ENCODE results near the gene NFE2L2.

The NFE2L2 gene

DNA sequence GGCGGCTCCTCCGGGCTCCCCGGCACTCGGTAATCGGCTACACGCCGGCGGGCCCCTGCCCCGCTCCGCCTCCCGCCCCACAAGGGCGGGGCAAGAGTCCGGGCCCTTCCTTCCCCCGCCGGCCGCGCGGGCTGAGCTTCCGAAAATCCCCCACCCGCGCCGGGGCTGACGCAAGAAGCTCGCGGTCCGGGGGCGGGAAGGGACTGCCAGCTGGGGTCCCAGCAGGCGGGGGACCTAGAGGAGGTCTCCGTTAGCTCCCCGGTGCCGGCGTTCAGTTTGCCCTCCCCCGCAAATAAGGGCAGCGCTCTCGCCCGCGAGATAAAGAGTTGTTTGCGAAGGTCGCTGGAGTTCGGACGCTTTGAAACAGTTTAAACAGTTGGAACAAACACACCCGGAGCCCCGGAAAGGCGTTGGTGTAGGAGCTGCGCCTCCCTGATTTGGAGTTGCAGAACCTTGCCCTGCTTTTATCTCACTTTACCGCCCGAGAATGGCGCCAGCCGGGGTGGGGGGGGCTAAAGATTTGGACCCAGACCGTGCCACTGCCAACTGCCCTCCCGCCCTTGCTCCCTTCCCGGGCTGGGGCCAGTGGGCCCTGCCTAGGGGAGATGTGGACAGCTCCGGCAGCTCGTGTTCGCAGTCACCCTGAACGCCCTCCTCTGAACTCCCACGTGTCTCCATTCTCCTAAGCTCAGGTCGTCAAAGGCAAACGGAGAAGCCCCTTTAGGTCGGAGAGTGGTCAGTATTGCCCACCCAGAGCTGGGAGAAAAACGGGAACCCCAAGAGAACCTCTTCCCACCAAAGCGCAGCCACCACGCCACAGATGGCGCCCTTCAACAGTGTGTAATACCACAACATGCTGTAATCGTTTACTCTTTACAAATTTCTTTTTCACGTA, at the start of gene NFE2L2:
TSS of gene NFE2L2 (minus strand) at position 35 of the 895 bp plus-strand sequence. CDS start 151 bp downstream, outside the sequence.
- peaks cover 14% of the 10 kb centered on the region; the same call in 1 of the 2 replicates for H4K20me1 ChIP-seq (ENCODE audit: insufficient read depth, low read length)
- no peaks in the 10 kb centered on the region for H3K27me3 ChIP-seq (replicated peaks; ENCODE audit: insufficient read depth, low read length)
- H3K9me3 ChIP-seq (replicated peaks; ENCODE audit: insufficient read depth, low read length), result no peaks in the 10 kb centered on the region
- peaks cover 25% of the 10 kb centered on the region for H3K4me1 ChIP-seq (ENCODE audit: low read length)
- TF ChIP-seq, protein P1, sequence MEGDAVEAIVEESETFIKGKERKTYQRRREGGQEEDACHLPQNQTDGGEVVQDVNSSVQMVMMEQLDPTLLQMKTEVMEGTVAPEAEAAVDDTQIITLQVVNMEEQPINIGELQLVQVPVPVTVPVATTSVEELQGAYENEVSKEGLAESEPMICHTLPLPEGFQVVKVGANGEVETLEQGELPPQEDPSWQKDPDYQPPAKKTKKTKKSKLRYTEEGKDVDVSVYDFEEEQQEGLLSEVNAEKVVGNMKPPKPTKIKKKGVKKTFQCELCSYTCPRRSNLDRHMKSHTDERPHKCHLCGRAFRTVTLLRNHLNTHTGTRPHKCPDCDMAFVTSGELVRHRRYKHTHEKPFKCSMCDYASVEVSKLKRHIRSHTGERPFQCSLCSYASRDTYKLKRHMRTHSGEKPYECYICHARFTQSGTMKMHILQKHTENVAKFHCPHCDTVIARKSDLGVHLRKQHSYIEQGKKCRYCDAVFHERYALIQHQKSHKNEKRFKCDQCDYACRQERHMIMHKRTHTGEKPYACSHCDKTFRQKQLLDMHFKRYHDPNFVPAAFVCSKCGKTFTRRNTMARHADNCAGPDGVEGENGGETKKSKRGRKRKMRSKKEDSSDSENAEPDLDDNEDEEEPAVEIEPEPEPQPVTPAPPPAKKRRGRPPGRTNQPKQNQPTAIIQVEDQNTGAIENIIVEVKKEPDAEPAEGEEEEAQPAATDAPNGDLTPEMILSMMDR (IDR thresholded peaks at IDR 0.05; ENCODE audit: low read length), result peak; percentile 45
- no peak for TF ChIP-seq EZH2phosphoT487 (IDR thresholded peaks at IDR 0.05; ENCODE audit: low read length)
- peak within 1 kb of the TSS; percentile 91 for H3K4me2 ChIP-seq (ENCODE audit: low read depth, low read length)
- no peaks in the 10 kb centered on the region for H3K36me3 ChIP-seq (replicated peaks; ENCODE audit: insufficient read depth, low read length)
- peaks cover 44% of the 10 kb centered on the region for H3K79me2 ChIP-seq (ENCODE audit: low read length)
- H3K9me2 ChIP-seq (replicated peaks; ENCODE audit: insufficient read depth, low read length), result no peaks in the 10 kb centered on the region
- H3K27ac ChIP-seq (ENCODE audit: low read length), result peak within 1 kb of the TSS; percentile 93
- DNase-seq, result peak; percentile 91
- H3K4me3 ChIP-seq (ENCODE audit: low read length), result peak within 1 kb of the TSS; percentile 72
- H3K9ac ChIP-seq (ENCODE audit: low read length), result peak within 1 kb of the TSS; percentile 99
- H3F3A ChIP-seq (ENCODE audit: insufficient read depth, low read length), result peaks cover 29% of the 10 kb centered on the region
- peak within 1 kb of the TSS; percentile 79 for H2AFZ ChIP-seq (ENCODE audit: low read length)

DNA sequence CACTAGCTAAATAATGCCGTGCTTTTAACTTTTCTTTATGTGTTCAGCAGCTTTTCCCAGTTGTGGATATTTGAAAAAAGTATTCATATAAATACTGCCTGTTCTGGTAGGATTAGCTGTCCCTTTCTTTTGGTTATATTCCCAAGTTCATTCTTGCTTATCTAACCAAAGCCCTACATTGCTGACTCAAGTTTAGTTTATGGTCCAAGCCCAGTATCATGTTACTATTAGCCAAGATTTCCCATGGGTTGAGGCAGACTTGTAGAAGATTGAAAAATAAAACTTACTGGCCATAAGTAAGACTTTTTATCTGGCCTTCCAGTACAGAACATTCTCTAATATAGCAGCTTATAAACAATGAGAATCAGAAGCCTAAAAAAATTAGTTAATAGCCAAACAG, 49.7 kb upstream of the NFE2L2 start:
- no peaks in the 10 kb centered on the region for H3K36me3 ChIP-seq (replicated peaks; ENCODE audit: insufficient read depth, low read length)
- H3K9me2 ChIP-seq (replicated peaks; ENCODE audit: insufficient read depth, low read length), result no peaks in the 10 kb centered on the region
- peaks cover 5% of the 10 kb centered on the region; the same call in 1 of the 2 replicates for H3F3A ChIP-seq (ENCODE audit: insufficient read depth, low read length)
- DNase-seq, result no peak
- H3K4me1 ChIP-seq (ENCODE audit: low read length), result peaks cover 19% of the 10 kb centered on the region
- no peak overlapping the region for H3K9ac ChIP-seq (ENCODE audit: low read length)
- no peaks in the 10 kb centered on the region for H3K79me2 ChIP-seq (ENCODE audit: low read length)
- no peaks in the 10 kb centered on the region for H4K20me1 ChIP-seq (ENCODE audit: insufficient read depth, low read length)
- H3K4me3 ChIP-seq (ENCODE audit: low read length), result no peak overlapping the region
- H3K27ac ChIP-seq (ENCODE audit: low read length), result no peak overlapping the region
- no peaks in the 10 kb centered on the region for H3K27me3 ChIP-seq (replicated peaks; ENCODE audit: insufficient read depth, low read length)
- TF ChIP-seq EZH2phosphoT487 (IDR thresholded peaks at IDR 0.05; ENCODE audit: low read length), result no peak
- TF ChIP-seq EZH2 (optimal IDR thresholded peaks at IDR 0.05; ENCODE audit: low read depth, low read length), result no peak
- TF ChIP-seq, protein P1 (IDR thresholded peaks at IDR 0.05; ENCODE audit: low read length), result no peak
- H3K9me3 ChIP-seq (replicated peaks; ENCODE audit: insufficient read depth, low read length), result no peaks in the 10 kb centered on the region
- H2AFZ ChIP-seq (ENCODE audit: low read length), result no peak overlapping the region
- no peak overlapping the region for H3K4me2 ChIP-seq (ENCODE audit: low read depth, low read length)

DNA sequence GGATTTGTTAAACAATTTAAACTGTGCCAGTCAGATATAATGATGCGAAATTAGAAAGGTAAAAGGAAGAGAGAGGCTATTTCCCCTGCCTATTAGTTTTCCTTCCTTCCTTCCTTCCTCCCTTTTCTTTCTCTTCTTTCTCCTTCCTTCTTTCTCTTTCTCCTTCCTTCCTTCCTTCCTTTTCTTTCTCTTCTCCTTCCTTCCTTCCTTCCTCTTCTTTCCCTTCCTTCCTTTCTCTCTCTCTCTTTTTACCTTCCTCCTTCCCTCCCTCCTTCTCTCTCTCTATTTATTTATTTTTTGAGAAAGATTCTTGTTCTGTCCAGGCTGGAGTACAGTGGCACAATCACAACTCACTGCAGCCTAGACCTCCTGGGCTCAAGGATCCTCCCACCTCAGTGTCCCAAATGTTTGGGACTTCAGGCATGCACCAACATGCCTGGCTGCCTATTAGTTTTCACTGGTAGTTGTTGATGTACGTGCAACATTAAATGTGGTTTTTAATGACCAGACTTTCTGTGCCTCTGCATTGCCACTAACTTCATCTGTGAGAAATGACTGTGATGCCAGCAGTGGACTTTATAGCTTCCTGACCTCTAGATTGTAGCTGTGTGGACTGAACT, 48.7 kb upstream of the NFE2L2 start:
- Histone ChIP-seq H3K27ac (ENCODE audit: low read length) (no peak overlapping the region), H3K9me2 (replicated peaks; ENCODE audit: insufficient read depth, low read length) (no peaks in the 10 kb centered on the region), H3F3A (ENCODE audit: insufficient read depth, low read length) (peaks cover 5% of the 10 kb centered on the region; the same call in 1 of the 2 replicates), H3K9me3 (replicated peaks; ENCODE audit: insufficient read depth, low read length) (no peaks in the 10 kb centered on the region), H4K20me1 (ENCODE audit: insufficient read depth, low read length) (no peaks in the 10 kb centered on the region), H2AFZ (ENCODE audit: low read length) (no peak overlapping the region), H3K4me2 (ENCODE audit: low read depth, low read length) (no peak overlapping the region), H3K4me1 (ENCODE audit: low read length) (peaks cover 19% of the 10 kb centered on the region), H3K36me3 (replicated peaks; ENCODE audit: insufficient read depth, low read length) (no peaks in the 10 kb centered on the region), H3K9ac (ENCODE audit: low read length) (no peak overlapping the region), H3K79me2 (ENCODE audit: low read length) (no peaks in the 10 kb centered on the region), H3K27me3 (replicated peaks; ENCODE audit: insufficient read depth, low read length) (no peaks in the 10 kb centered on the region), H3K4me3 (ENCODE audit: low read length) (no peak overlapping the region)
- TF ChIP-seq, protein P1 (IDR thresholded peaks at IDR 0.05; ENCODE audit: low read length), result no peak
- TF ChIP-seq EZH2 (optimal IDR thresholded peaks at IDR 0.05; ENCODE audit: low read depth, low read length) (no peak), EZH2phosphoT487 (IDR thresholded peaks at IDR 0.05; ENCODE audit: low read length) (no peak)
- DNase-seq, result no peak

All from MM.1S (cell line).